GM11168 (cell line): ENCODE data around the gene RPS6KA1.

ENCODE experiments used
- in situ Hi-C: fragments of 300-500 bp; cut with MboI; formaldehyde crosslinking; loops from one replicate; pipeline ENCODE4 v1.12.0; 2022; ENCODE audit warnings: low sequenced_read_pairs; ENCODE audit not compliant: unreplicated experiment

The RPS6KA1 gene

GRCh38 chr1:26552720-26553119 is 23.2 kb downstream of the RPS6KA1 start:
- in situ Hi-C loops = no loop called here

GRCh38 chr1:26553942-26554682 is 24.6 kb downstream of the RPS6KA1 start:
- in situ Hi-C loops = no loop called here

GRCh38 chr1:26554781-26555180 is 25.2 kb downstream of the RPS6KA1 start:
- in situ Hi-C loops = no loop called here

- in situ Hi-C loops = no loop called here
These were observed 26.0 kb downstream of the RPS6KA1 start for GRCh38 chr1:26555550-26555981.

- in situ Hi-C loops = no loop called here
These were observed 26.6 kb downstream of the RPS6KA1 start for GRCh38 chr1:26556111-26556510.

- in situ Hi-C loops = no loop called here
These were observed 27.4 kb downstream of the RPS6KA1 start for GRCh38 chr1:26557008-26557407.

GRCh38 chr1:26558685-26559048 is 29.1 kb downstream of the RPS6KA1 start:
- in situ Hi-C loops = no loop called here

- in situ Hi-C loops = no loop called here
These were observed 30.8 kb downstream of the RPS6KA1 start for GRCh38 chr1:26560403-26560780.

- in situ Hi-C loops = no loop called here
These were observed 40.7 kb downstream of the RPS6KA1 start for GRCh38 chr1:26570287-26570686.

GRCh38 chr1:26571381-26571780 is 41.8 kb downstream of the RPS6KA1 start:
- in situ Hi-C loops = no loop called here

GRCh38 chr1:26574018-26574417 is 44.5 kb downstream of the RPS6KA1 start:
- in situ Hi-C loops = no loop called here

GRCh38 chr1:26574719-26575251 is 45.2 kb downstream of the RPS6KA1 start:
- in situ Hi-C loops = no loop called here

- in situ Hi-C loops = no loop called here
These were observed 45.8 kb downstream of the RPS6KA1 start for GRCh38 chr1:26575348-26575747.

GRCh38 chr1:26578167-26578566 is 48.6 kb downstream of the RPS6KA1 start:
- in situ Hi-C loops = no loop called here

- in situ Hi-C loops = no loop called here
These were observed 50.1 kb downstream of the RPS6KA1 start for GRCh38 chr1:26579681-26580111.

- in situ Hi-C loops = no loop called here
These were observed 50.6 kb downstream of the RPS6KA1 start for GRCh38 chr1:26580116-26580515.

- in situ Hi-C loops = no loop called here
These were observed 51.7 kb downstream of the RPS6KA1 start for GRCh38 chr1:26581287-26581651.

- in situ Hi-C loops = no loop called here
These were observed 52.7 kb downstream of the RPS6KA1 start for GRCh38 chr1:26582053-26582835.

- in situ Hi-C loops = no loop called here
These were observed 53.4 kb downstream of the RPS6KA1 start for GRCh38 chr1:26582836-26583460.

- in situ Hi-C loops = no loop called here
These were observed 54.3 kb downstream of the RPS6KA1 start for GRCh38 chr1:26583646-26584485.
